IPS-18c (cell line): ENCODE data around the gene SUV39H1.

Source experiments
- H3K4me3 ChIP-seq: 2 replicates; pipeline ENCODE4 v1.7.0; 2013; ENCODE audit warnings: low read depth, mild to moderate bottlenecking, low read length, moderate library complexity; ENCODE audit not compliant: insufficient read depth
- H3K9me3 ChIP-seq: one replicate; pipeline ENCODE4 v1.6.1; 2013; ENCODE audit warnings: mild to moderate bottlenecking, low read length, moderate library complexity; ENCODE audit not compliant: control insufficient read depth, insufficient read depth

Gene SUV39H1

GRCh38 chrX:48736878-48737212, 40.3 kb downstream of the SUV39H1 start:
- H3K4me3 ChIP-seq = no peak overlapping the region; the same call in 1 of the 2 replicates
- peaks cover 17% of the 10 kb centered on the region for H3K9me3 ChIP-seq

GRCh38 chrX:48737213-48737938, 40.8 kb downstream of the SUV39H1 start:
- peak overlapping the region; percentile 62 for H3K4me3 ChIP-seq

GRCh38 chrX:48737940-48738339, 41.4 kb downstream of the SUV39H1 start:
- peak overlapping the region; percentile 62 for H3K4me3 ChIP-seq
- peaks cover 25% of the 10 kb centered on the region for H3K9me3 ChIP-seq

More at GRCh38 chrX:48737213-48737938, 40.8 kb downstream of the SUV39H1 start:
- H3K9me3 ChIP-seq = peaks cover 21% of the 10 kb centered on the region

GRCh38 chrX:48741834-48742233, 45.3 kb downstream of the SUV39H1 start:
- no peak overlapping the region for H3K4me3 ChIP-seq
- peaks cover 17% of the 10 kb centered on the region for H3K9me3 ChIP-seq

- no peak overlapping the region for H3K4me3 ChIP-seq
- H3K9me3 ChIP-seq = peaks cover 20% of the 10 kb centered on the region
These were observed 48.7 kb downstream of the SUV39H1 start for GRCh38 chrX:48745222-48745621.

GRCh38 chrX:48747415-48748016, 51.0 kb downstream of the SUV39H1 start:
- Histone ChIP-seq H3K9me3 (peaks cover 12% of the 10 kb centered on the region), H3K4me3 (no peak overlapping the region)

GRCh38 chrX:48749182-48749581, 52.6 kb downstream of the SUV39H1 start:
- Histone ChIP-seq H3K9me3 (peaks cover 9% of the 10 kb centered on the region), H3K4me3 (no peak overlapping the region)

- H3K9me3 ChIP-seq = peaks cover 11% of the 10 kb centered on the region
These were observed 54.8 kb downstream of the SUV39H1 start for GRCh38 chrX:48751343-48751742.

GRCh38 chrX:48752498-48752897, 56.0 kb downstream of the SUV39H1 start:
- Histone ChIP-seq H3K9me3 (peaks cover 10% of the 10 kb centered on the region), H3K4me3 (no peak overlapping the region)

More at GRCh38 chrX:48751343-48751742, 54.8 kb downstream of the SUV39H1 start:
- H3K4me3 ChIP-seq = no peak overlapping the region

GRCh38 chrX:48753708-48754228, 57.2 kb downstream of the SUV39H1 start:
- no peak overlapping the region for H3K4me3 ChIP-seq
- peaks cover 4% of the 10 kb centered on the region for H3K9me3 ChIP-seq

- no peak overlapping the region for H3K4me3 ChIP-seq
- H3K9me3 ChIP-seq = peaks cover 4% of the 10 kb centered on the region
These were observed 57.7 kb downstream of the SUV39H1 start for GRCh38 chrX:48754238-48754637.
